T-cell (primary cell): Measurements from ENCODE around the gene TCF23. TPM values are rescaled to one million over a fixed set of nuclear protein-coding genes. Genes with fewer than 3 reads are reported as not detected.
"Not testable (repeated sequence)": the region's sequence is repeated elsewhere in the genome, so short reads cannot be mapped to it uniquely, and the experiment has no call there.

ENCODE experiments used
- ATAC-seq, 4 experiments: fragments of 200-7000 bp in 3 of 4; fragments of 150-1000 bp in 1 of 4; cut with Tn5 transposase; replicated peaks in 1 of 4; 1 replicate in 3 of 4; 2 replicates in 1 of 4; pipeline ENCODE4 v1.10.0; 2021; ENCODE audit warnings: moderate library complexity in 3 of 4, mild to moderate bottlenecking in 2 of 4, moderate number of reproducible peaks in 1 of 4
- CTCF ChIA-PET, 2 donors: fragments of 300-600 bp; sonication (Branson Sonifier 250); formaldehyde crosslinking; loops; one replicate each; lab custom pipeline; 2022; ENCODE audit warnings: antibody characterized with exemption in 2 of 2; lab: Charles Lee
- POLR2A ChIA-PET, 2 donors: fragments of 300-600 bp; sonication (Branson Sonifier 250); formaldehyde crosslinking; loops; one replicate each; lab custom pipeline; 2022; ENCODE audit warnings: antibody characterized with exemption in 2 of 2; lab: Charles Lee
- DNase-seq, 35 experiments: peaks; one replicate each; pipeline versions ENCODE4 v3.0.0 to v3.0.0-alpha.2; 2013 to 2023
- H3K27ac ChIP-seq: one replicate; pipeline ENCODE4 v1.5.1; 2013; ENCODE audit warnings: low read length
- H3K27me3 ChIP-seq, 2 experiments: replicated peaks in 1 of 2; 1 replicate in 1 of 2; 2 replicates in 1 of 2; pipeline versions ENCODE4 v1.6.1 to v1.7.0; 2013; ENCODE audit warnings: low read length in 1 of 2, mixed read lengths in 1 of 2; ENCODE audit not compliant: control insufficient read depth in 2 of 2, insufficient read depth in 2 of 2; ENCODE audit errors: extremely low read depth in 1 of 2
- H3K36me3 ChIP-seq, 2 donors: 1 replicate in 1 of 2; 2 replicates in 1 of 2; pipeline versions ENCODE4 v1.6.1 to v1.7.0; 2013; ENCODE audit warnings: low read length in 1 of 2; ENCODE audit not compliant: control insufficient read depth in 2 of 2, insufficient read depth in 1 of 2; ENCODE audit errors: extremely low read depth in 1 of 2
- H3K4me1 ChIP-seq, 2 experiments: 1 replicate in 1 of 2; 2 replicates in 1 of 2; pipeline versions ENCODE4 v1.6.1 to v1.7.0; 2013; ENCODE audit warnings: low read length in 2 of 2, mixed read lengths in 1 of 2; ENCODE audit not compliant: insufficient read depth in 2 of 2, control insufficient read depth in 1 of 2; ENCODE audit errors: extremely low read depth in 1 of 2
- H3K4me3 ChIP-seq, 2 donors: 1 replicate in 1 of 2; 2 replicates in 1 of 2; pipeline versions ENCODE4 v1.5.1 to v1.7.0; 2013; ENCODE audit warnings: mild to moderate bottlenecking in 2 of 2, low read length in 1 of 2, moderate library complexity in 1 of 2; ENCODE audit not compliant: control insufficient read depth in 1 of 2; ENCODE audit errors: extremely low read depth in 1 of 2
- H3K9me3 ChIP-seq: 2 replicates; pipeline ENCODE4 v1.7.0; 2013
- H3K27ac Mint-ChIP-seq, 2 donors: one replicate each; pipeline ENCODE4 v1.8.0; 2020 to 2021; ENCODE audit warnings: mild to moderate bottlenecking in 2 of 2, mixed read lengths in 2 of 2
- H3K27me3 Mint-ChIP-seq, 2 donors: one replicate each; pipeline ENCODE4 v1.8.0; 2021 to 2022; ENCODE audit warnings: mixed read lengths in 2 of 2
- H3K36me3 Mint-ChIP-seq: one replicate; pipeline ENCODE4 v1.8.0; 2021; ENCODE audit warnings: mixed read lengths
- H3K4me1 Mint-ChIP-seq, 3 donors: one replicate each; pipeline ENCODE4 v1.8.0; 2020 to 2022; ENCODE audit warnings: mixed read lengths in 3 of 3, mild to moderate bottlenecking in 1 of 3
- H3K4me3 Mint-ChIP-seq, 3 donors: one replicate each; pipeline ENCODE4 v1.8.0; 2020 to 2022; ENCODE audit warnings: mild to moderate bottlenecking in 3 of 3, mixed read lengths in 3 of 3, moderate library complexity in 3 of 3
- H3K9me3 Mint-ChIP-seq, 3 donors: one replicate each; pipeline ENCODE4 v1.8.0; 2020 to 2022; ENCODE audit warnings: mixed read lengths in 3 of 3
- WGBS: methylation state at CpG from one replicate; pipeline ENCODE4 v1.1.5; 2013; ENCODE audit warnings: missing lambda C conversion rate; ENCODE audit not compliant: insufficient coverage; 5-methylcytosine and 5-hydroxymethylcytosine counted together
- total RNA-seq, 35 experiments: library from RNA in 6 of 35; stranded (reverse) in 6 of 35; fragments of 120-200 nt in 1 of 35; gene quantifications; one replicate each; pipeline versions ENCODE4 v1.2.1 to v1.2.4 and lab custom pipeline; 2013 to 2026

The TCF23 gene
- total RNA-seq, 5 donors from 2014 or later (not counting 1 experiment from before 2014, with no cell fraction given) = not detected

GRCh38 chr2:27118525-27119329 is 30.1 kb upstream of the TCF23 start, which contains the start of gene CGREF1:
TSS of gene CGREF1 (minus strand) at chr2:27119128. CDS start at chr2:27104366, 14,762 bp downstream.
- Mint-ChIP-seq H3K27me3 (peaks cover 13 to 33% of the 10 kb centered on the region in 2 donors), H3K4me1 (peaks cover 10 to 19% (median 16%) of the 10 kb centered on the region in 3 donors), H3K4me3 (peak within 1 kb of the TSS; percentile 59 to 76 (median 71)), H3K27ac (peak within 1 kb of the TSS in 1 of 2 donors; percentile 43), H3K9me3 (no peaks in the 10 kb centered on the region), H3K36me3 (peaks cover 2% of the 10 kb centered on the region)
- ChIA-PET CTCF (no interaction called here), POLR2A (no interaction called here)
- Histone ChIP-seq H3K4me1 (peaks cover 2 to 20% of the 10 kb centered on the region in 2 experiments), H3K27ac (no peak within 1 kb of the TSS), H3K36me3 (no peaks in the 10 kb centered on the region), H3K4me3 (peak within 1 kb of the TSS; percentile 25 to 39), H3K9me3 (no peaks in the 10 kb centered on the region), H3K27me3 (peaks cover 3 to 28% of the 10 kb centered on the region in 2 experiments)
- peak in 1 of 4 experiments; percentile 12 for ATAC-seq
- peak in 1 of 35 experiments; percentile 27 for DNase-seq
- WGBS = 7% methylated on average over 84 of the region's 84 CpGs

GRCh38 chr2:27119330-27119670 is 29.5 kb upstream of the TCF23 start:
- POLR2A ChIA-PET, CTCF ChIA-PET, DNase-seq, H3K36me3 Mint-ChIP-seq, H3K36me3 ChIP-seq, H3K9me3 Mint-ChIP-seq, ATAC-seq, H3K27ac ChIP-seq, H3K9me3 ChIP-seq: not testable (repeated sequence)
- Histone ChIP-seq H3K27me3 (peaks cover 3 to 28% of the 10 kb centered on the region in 2 experiments), H3K4me1 (peaks cover 2 to 25% of the 10 kb centered on the region in 2 experiments), H3K4me3 (peak overlapping the region; percentile 25 to 39)
- Mint-ChIP-seq H3K4me1 (peaks cover 10 to 23% (median 18%) of the 10 kb centered on the region in 3 donors), H3K4me3 (peak overlapping the region; percentile 59 to 76 (median 71)), H3K27me3 (peaks cover 13 to 33% of the 10 kb centered on the region in 2 donors), H3K27ac (peak overlapping the region in 1 of 2 donors; percentile 43)
- WGBS = 86% methylated on average over 3 of the region's 8 CpGs

DNA sequence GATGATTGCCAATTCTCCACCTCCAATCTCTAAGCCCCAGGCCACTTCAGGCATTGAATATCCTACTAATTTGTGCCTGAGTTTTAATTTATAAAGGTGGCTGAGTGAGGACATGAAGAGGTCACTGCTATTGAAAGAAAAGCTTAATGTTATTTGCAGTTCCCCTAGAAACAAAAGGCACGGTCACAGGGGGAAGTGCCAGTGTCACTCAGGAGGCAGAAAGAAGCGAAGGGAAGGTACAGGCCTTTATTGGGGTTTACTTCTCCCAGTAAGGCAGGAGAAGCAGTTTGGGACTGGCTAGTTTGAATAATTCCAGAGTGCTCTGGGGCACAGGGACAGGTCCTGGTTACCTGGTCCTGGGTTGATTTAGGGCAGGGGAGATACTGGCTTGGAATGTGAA is 26.9 kb upstream of the TCF23 start:
- CTCF ChIA-PET = no interaction called here
- no peak overlapping the region for H3K27ac ChIP-seq
- Mint-ChIP-seq H3K27me3 (peaks cover 13 to 31% of the 10 kb centered on the region in 2 donors), H3K4me1 (peaks cover 10 to 23% (median 18%) of the 10 kb centered on the region in 3 donors), H3K4me3 (peak overlapping the region; percentile 31 to 95 (median 47)), H3K36me3 (peaks cover 2% of the 10 kb centered on the region), H3K27ac (no peak overlapping the region), H3K9me3 (no peaks in the 10 kb centered on the region)
- DNase-seq = no peak
- H3K9me3 ChIP-seq = no peaks in the 10 kb centered on the region
- no peaks in the 10 kb centered on the region for H3K36me3 ChIP-seq
- no peak overlapping the region for H3K4me3 ChIP-seq
- peaks cover 2 to 25% of the 10 kb centered on the region in 2 experiments for H3K4me1 ChIP-seq
- WGBS = 89% methylated on average over 2 of the region's 2 CpGs
- ATAC-seq = no peak
- POLR2A ChIA-PET = no interaction called here
- H3K27me3 ChIP-seq = peaks cover 3 to 24% of the 10 kb centered on the region in 2 experiments

DNA sequence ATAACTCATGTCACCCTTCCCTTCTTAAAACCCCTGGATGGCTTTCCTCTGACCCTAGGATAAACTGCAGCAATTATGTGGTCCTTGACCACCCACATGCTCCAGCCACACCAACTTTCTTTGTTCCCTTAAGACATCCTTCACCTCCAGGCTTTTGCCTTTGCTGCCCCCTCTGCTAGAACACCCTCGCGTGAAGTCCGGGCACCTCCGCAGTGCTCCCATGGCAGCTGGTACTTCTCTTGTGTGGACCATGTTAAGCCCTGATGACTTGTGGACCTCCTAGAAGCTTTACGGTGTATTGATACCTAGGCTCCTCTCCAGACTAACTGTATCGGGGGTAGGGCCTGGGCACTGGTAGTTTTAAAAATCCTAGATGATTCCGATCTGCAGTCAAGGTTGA is 26.0 kb upstream of the TCF23 start:
- peaks cover 2% of the 10 kb centered on the region for H3K36me3 Mint-ChIP-seq
- WGBS = 88% methylated on average over 5 of the region's 7 CpGs
- no peaks in the 10 kb centered on the region for H3K9me3 ChIP-seq
- H3K4me1 ChIP-seq = peaks cover 2 to 25% of the 10 kb centered on the region in 2 experiments
- DNase-seq = no peak
- H3K27ac ChIP-seq = no peak overlapping the region
- H3K27me3 Mint-ChIP-seq = peaks cover 13 to 23% of the 10 kb centered on the region in 2 donors
- no peak for ATAC-seq
- peak overlapping the region; percentile 86 to 95 (median 88) for H3K4me3 Mint-ChIP-seq
- ChIA-PET CTCF (interaction anchor here in 1 of 2 donors (0.5 to 1.6 kb wide), 5 partner anchors 11 to 180 kb away, joined by 3 to 9 read pairs (median 3); partner anchors contain the start of gene PREB), POLR2A (no interaction called here)
- H3K27me3 ChIP-seq = peaks cover 3 to 23% of the 10 kb centered on the region in 2 experiments
- no peaks in the 10 kb centered on the region for H3K36me3 ChIP-seq
- peak overlapping the region; percentile 72 to 89 for H3K27ac Mint-ChIP-seq
- no peaks in the 10 kb centered on the region for H3K9me3 Mint-ChIP-seq
- peaks cover 10 to 23% (median 18%) of the 10 kb centered on the region in 3 donors for H3K4me1 Mint-ChIP-seq
- H3K4me3 ChIP-seq = peak overlapping the region in 1 of 2 donors; percentile 70

DNA sequence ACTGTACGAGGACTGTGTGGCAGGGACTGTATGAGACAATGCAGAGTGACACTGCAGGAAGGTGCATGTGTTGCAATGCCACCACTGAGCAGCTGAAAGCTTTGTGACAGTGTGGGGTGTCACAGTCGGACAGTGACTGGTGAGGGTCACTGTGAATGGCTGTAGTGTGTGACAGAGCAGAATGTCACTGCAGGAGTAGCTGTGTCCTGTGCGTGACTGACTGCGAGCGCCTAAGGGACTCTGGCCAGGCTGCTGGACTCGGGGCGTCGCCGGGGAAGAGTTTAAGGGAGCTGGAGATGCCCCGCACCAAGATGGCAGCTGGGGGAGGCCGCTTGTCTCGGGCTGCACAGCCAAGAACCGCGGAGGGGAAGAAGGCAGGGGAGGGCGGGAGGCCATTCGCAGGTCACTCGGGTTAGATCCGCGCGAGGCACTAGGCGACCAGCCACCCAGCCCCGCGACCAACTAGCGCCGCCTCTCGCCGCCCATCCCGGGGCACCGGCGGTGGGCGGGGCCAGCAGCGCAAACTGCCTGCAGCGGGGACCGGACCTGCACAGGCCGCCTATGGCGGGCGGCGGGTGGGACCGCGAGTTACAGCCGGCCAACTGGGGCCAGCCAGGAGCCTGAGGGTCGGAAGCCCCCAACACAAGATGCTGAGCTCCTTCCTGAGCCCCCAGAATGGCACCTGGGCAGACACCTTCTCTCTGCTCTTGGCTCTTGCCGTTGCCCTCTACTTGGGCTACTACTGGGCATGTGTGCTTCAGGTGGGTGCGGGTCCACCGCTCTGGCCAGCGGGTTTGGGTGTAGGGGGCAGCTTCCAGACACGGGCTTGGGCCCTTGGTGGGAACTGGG is 25.3 kb upstream of the TCF23 start, which contains the start of gene ABHD1:
TSS of gene ABHD1 (plus strand) at position 514 of the 849 bp plus-strand sequence. CDS start at position 648, 134 bp downstream.
- 8% methylated on average over 47 of the region's 47 CpGs for WGBS
- H3K36me3 Mint-ChIP-seq = peaks cover 2% of the 10 kb centered on the region

More for the DNA sequence above, 25.3 kb upstream of the TCF23 start, which contains the start of gene ABHD1:
- Histone ChIP-seq H3K9me3 (no peaks in the 10 kb centered on the region), H3K36me3 (no peaks in the 10 kb centered on the region), H3K27me3 (peaks cover 3 to 16% of the 10 kb centered on the region in 2 experiments), H3K4me3 (peak within 1 kb of the TSS; percentile 70 to 72), H3K27ac (peak within 1 kb of the TSS; percentile 65), H3K4me1 (peaks cover 2 to 20% of the 10 kb centered on the region in 2 experiments)
- Mint-ChIP-seq H3K27me3 (peaks cover 13 to 17% of the 10 kb centered on the region in 2 donors), H3K4me3 (peak within 1 kb of the TSS; percentile 86 to 95 (median 88)), H3K9me3 (no peaks in the 10 kb centered on the region), H3K27ac (peak within 1 kb of the TSS; percentile 86 to 89), H3K4me1 (peaks cover 10 to 23% (median 18%) of the 10 kb centered on the region in 3 donors)
- DNase-seq (peak in 34 of 35 experiments; percentile 10 to 75 (median 44)), ATAC-seq (peak; percentile 81 to 88 (median 84))
- ChIA-PET CTCF (interaction anchor here (0.5 to 1.6 kb wide), 10 partner anchors 10 to 1071 kb away, joined by 3 to 11 read pairs (median 4); partner anchors contain the start of genes AGBL5 (in 1 of the 2) and PREB (in 1 of the 2)), POLR2A (interaction anchor here (0.6 to 1.2 kb wide), 4 partner anchors 10 to 820 kb away, joined by 3 to 6 read pairs (median 6); partner anchors contain the start of gene AGBL5 (in 1 of the 2))
